ENCODE data around the gene RCCD1. TPM values are rescaled to one million over a fixed set of nuclear protein-coding genes. Genes with fewer than 3 reads are reported as not detected.

The RCCD1 gene
- total and polyA plus RNA-seq, 2 of the 8 experiments (the other 6 are each of a cell fraction or from before 2014, with no cell fraction given), result 9.9 to 18.8 TPM

DNA sequence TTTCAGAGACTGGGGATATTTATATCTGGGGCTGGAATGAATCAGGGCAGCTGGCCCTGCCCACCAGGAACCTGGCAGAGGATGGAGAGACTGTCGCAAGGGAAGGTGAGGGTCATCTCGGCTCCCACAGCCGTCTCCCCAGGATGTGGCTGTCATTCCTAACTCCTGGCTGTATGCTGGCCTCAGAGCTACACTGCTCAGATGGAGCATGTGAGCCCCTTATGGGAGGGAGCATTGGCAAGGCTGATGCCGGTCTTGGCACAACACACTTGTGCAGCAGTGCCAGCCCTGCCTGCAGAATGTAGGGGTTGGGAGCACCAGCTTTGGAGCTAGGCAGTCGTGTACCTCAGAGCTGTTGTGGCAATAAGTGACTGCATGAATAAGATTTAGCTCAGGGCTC, 5.2 kb downstream of the RCCD1 start (continued):
- TF ChIP-seq SIN3A (conservative IDR thresholded peaks at IDR 0.05 in 1 of 2, IDR thresholded peaks at IDR 0.05 in 1 of 2; ENCODE audit: low read depth in 1 of 2, low read length in 2 of 2) (no peak), ZNF274 (IDR thresholded peaks at IDR 0.05; ENCODE audit: borderline replicate concordance, extremely low read depth, low read length) (no peak), ASH2L (IDR thresholded peaks at IDR 0.05; ENCODE audit: low read length) (no peak), SAP30 (IDR thresholded peaks at IDR 0.05; ENCODE audit: insufficient read depth, insufficient replicate concordance, low read length) (no peak), CHD1 (IDR thresholded peaks at IDR 0.05; ENCODE audit: low read depth, low read length) (no peak), CHD2 (IDR thresholded peaks at IDR 0.05; ENCODE audit: low read length) (no peak), TAF7 (optimal IDR thresholded peaks at IDR 0.05; ENCODE audit: borderline replicate concordance, low read depth, low read length) (no peak), NANOG (IDR thresholded peaks at IDR 0.05; ENCODE audit: insufficient read depth, low read depth, low read length, poor library complexity, severe bottlenecking) (no peak)

Measured in H1 (cell line).